ENCODE results near the gene PIAS3. TPM values are rescaled to one million over a fixed set of nuclear protein-coding genes. Genes with fewer than 3 reads are reported as not detected.

The PIAS3 gene
- 4.1 and 4.2 TPM in 2 replicates for total RNA-seq

GRCh38 chr1:145858901-145859490 lies at the start of gene PIAS3:
Gene PIAS3, minus strand, starts transcription at chr1:145859081. Its CDS starts 91 bp downstream, at chr1:145858990.

DNA sequence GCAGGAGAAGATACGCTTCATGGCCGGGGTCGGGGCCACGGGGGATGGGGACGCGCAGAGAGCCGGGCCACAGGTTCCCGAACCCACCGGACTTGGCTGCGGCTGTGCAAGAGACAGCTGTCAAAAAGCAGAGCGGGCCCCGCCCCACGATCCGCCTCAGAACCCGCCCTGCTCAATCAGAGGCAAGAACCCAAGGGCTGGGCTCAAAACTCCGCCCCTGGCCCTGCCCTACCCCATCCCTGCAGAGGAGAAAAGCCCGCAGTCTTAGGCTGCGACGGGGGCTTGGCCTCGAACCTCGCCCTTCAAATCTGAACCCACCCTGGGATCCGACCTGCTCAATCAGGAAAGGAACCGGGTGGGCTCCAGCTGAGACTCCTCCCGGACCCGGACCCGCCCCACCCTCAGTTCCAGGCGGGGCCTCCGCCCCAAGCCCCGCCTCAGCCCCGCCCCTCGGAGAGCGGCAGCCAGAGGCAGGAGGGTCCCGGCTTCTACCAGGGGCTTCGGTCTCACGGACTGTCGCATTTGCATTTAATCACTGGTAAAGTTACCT lies 26.9 kb upstream of the PIAS3 start, which contains the start of gene ANKRD35:
ANKRD35 (minus strand) TSS at position 129 of the 550 bp plus-strand sequence; CDS start at position 21, 108 bp downstream.

GRCh38 chr1:145845514-145846161 lies 13.2 kb downstream of the PIAS3 start, which contains the start of gene NUDT17:
Gene NUDT17, plus strand, starts transcription at chr1:145845630. Its CDS starts 11 bp downstream, at chr1:145845641.

DNA sequence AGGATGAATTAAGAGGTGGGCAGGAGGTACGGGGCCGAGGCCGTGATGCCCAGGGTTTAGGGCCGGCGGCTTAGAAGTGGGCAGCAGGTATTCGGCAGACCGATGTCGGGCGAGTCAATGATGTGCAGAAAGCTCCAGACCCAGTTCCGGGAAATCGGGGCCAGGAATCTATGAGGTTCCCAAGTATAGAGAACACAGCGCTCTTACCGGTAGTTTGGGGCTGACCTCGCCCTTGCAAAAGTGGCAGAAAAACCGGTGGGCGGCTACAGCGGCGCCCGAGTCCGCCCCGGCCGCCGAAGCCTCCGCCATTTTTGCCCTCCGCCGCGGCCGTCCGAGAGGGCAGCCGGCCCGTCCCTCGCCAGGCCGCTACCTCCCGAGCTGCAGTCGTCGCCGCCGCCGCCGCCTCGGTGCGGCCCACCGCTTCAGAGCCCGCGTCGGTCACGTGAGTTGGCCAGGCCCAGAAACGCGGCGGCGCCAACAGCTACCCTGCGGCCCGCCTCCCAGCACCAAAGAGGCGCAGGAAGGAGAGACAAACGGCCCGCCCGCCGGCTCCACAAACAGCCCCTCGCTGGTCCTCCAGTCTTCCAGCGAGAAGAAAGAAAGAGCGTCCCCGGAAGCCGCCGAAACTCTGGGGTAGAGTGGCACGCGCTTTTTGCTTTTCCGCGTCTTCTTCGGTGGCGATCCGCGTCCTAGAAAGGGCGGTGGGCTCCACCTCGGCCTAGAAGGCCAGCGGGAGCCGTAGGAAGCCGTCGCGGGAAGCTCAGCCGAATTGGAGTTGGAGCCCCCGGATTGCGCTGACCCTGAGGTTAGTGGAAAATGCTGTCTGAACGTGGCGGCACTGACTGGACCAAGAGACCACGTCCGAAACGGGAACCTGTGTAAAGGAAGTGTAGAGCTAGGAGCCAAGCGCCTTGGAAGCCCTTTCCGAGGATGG lies 35.0 kb downstream of the PIAS3 start, which contains the start of the genes POLR3C and RNF115:
POLR3C (plus strand) TSS at position 636 of the 934 bp plus-strand sequence. CDS start 1,577 bp downstream, outside the sequence.
RNF115 (minus strand) TSS at position 531 of the 934 bp plus-strand sequence; CDS start at position 309, 222 bp downstream.

Other genes starting within 250 kb of the PIAS3 start
- not detected in 2 replicates for gene PDZK1, start 151.7 kb downstream of the PIAS3 start, total RNA-seq
- gene CD160, start 139.6 kb downstream of the PIAS3 start, total RNA-seq: not detected in 2 replicates
- 10.4 and 12.3 TPM in 2 replicates for gene RNF115, start 35.0 kb downstream of the PIAS3 start, total RNA-seq
- 27.9 and 33.9 TPM in 2 replicates for gene POLR3C, start 34.9 kb downstream of the PIAS3 start, total RNA-seq
- gene NUDT17, start 13.5 kb downstream of the PIAS3 start, total RNA-seq: 2.1 and 2.9 TPM in 2 replicates
- gene ANKRD35, start 26.8 kb upstream of the PIAS3 start, total RNA-seq: 0.32 and 0.46 TPM in 2 replicates
- 7.8 and 10.7 TPM in 2 replicates for gene ITGA10, start 51.0 kb upstream of the PIAS3 start, total RNA-seq
- gene PEX11B, start 59.6 kb upstream of the PIAS3 start, total RNA-seq: 27.3 and 40.1 TPM in 2 replicates
- gene RBM8A, start 68.4 kb upstream of the PIAS3 start, total RNA-seq: 222 and 239 TPM in 2 replicates
- gene LIX1L, start 98.9 kb upstream of the PIAS3 start, total RNA-seq: 17.3 and 20.1 TPM in 2 replicates
- gene ANKRD34A, start 105.5 kb upstream of the PIAS3 start, total RNA-seq: 0.15 and 0.32 TPM in 2 replicates
- gene POLR3GL, start 105.6 kb upstream of the PIAS3 start, total RNA-seq: 12.3 and 18.8 TPM in 2 replicates
- 19.5 and 98.6 TPM in 2 replicates for gene TXNIP, start 137.5 kb upstream of the PIAS3 start, total RNA-seq
- not detected in 2 replicates for gene HJV, start 162.7 kb upstream of the PIAS3 start, total RNA-seq

All from epithelial cell of umbilical artery (primary cell).